ACC112 (cell line): ENCODE results near the gene ACBD3.
"Not testable (repeated sequence)": the region's sequence is repeated elsewhere in the genome, so short reads cannot be mapped to it uniquely, and the experiment has no call there.

Experiments used
- H2AFZ ChIP-seq: fragments of 200-600 bp; sonication (generic); one replicate; pipeline ENCODE4 v1.6.0; 2017; ENCODE audit warnings: antibody characterized with exemption, low read length; ENCODE audit not compliant: unreplicated experiment
- H3K27ac ChIP-seq: fragments of 200-600 bp; sonication (generic); 2 replicates; pipeline ENCODE4 v1.5.1; 2014; ENCODE audit warnings: low read depth, mild to moderate bottlenecking, antibody characterized with exemption, low read length, moderate library complexity
- H3K27me3 ChIP-seq: fragments of 200-600 bp; sonication (generic); 2 replicates; pipeline ENCODE4 v1.6.1; 2014; ENCODE audit warnings: mild to moderate bottlenecking, antibody characterized with exemption, low read length, moderate library complexity, mixed read lengths; ENCODE audit not compliant: insufficient read depth
- H3K36me3 ChIP-seq: fragments of 200-600 bp; sonication (generic); 2 replicates; pipeline ENCODE4 v1.6.1; 2016; ENCODE audit warnings: mild to moderate bottlenecking, antibody characterized with exemption, low read length, moderate library complexity, mixed read lengths; ENCODE audit not compliant: insufficient read depth
- H3K4me1 ChIP-seq: fragments of 200-600 bp; sonication (generic); one replicate; pipeline ENCODE4 v1.6.1; 2016; ENCODE audit warnings: low read length, mixed read lengths; ENCODE audit not compliant: insufficient read depth, unreplicated experiment, control insufficient read depth
- H3K4me3 ChIP-seq: fragments of 200-600 bp; sonication (generic); 2 replicates; pipeline ENCODE4 v1.5.1; 2014; ENCODE audit warnings: mild to moderate bottlenecking, low read depth, low read length
- H3K79me2 ChIP-seq: fragments of 200-600 bp; sonication (generic); one replicate; pipeline ENCODE4 v1.6.0; 2016; ENCODE audit warnings: low read length; ENCODE audit not compliant: control insufficient read depth, unreplicated experiment, insufficient read depth

The ACBD3 gene

DNA sequence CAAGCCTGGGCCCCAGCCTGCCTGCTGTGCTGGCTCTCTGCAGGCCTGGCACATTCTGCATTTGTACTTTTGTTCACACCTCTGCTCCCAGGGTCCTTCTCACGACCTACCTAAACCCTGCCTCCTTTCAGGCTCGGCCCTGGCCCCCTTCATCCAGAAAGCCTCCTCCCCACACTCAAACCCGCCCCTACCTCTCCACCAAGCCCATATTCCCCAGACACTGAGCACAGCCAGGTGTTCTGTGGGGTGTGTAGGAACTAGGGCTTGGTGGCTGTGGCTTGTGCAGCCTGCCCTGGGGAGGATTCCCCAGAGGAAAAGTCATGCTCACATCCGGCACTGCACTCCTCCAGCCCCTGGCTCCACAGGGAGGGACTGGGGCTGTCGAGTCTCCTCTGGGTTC is 28.7 kb upstream of the ACBD3 start:
- no peaks in the 10 kb centered on the region for H3K27me3 ChIP-seq
- H3K4me3 ChIP-seq, result no peak overlapping the region
- H3K27ac ChIP-seq, result no peak overlapping the region
- H3K36me3 ChIP-seq, result no peaks in the 10 kb centered on the region
- no peaks in the 10 kb centered on the region for H3K4me1 ChIP-seq
- H3K79me2 ChIP-seq, result no peaks in the 10 kb centered on the region
- no peak overlapping the region for H2AFZ ChIP-seq

DNA sequence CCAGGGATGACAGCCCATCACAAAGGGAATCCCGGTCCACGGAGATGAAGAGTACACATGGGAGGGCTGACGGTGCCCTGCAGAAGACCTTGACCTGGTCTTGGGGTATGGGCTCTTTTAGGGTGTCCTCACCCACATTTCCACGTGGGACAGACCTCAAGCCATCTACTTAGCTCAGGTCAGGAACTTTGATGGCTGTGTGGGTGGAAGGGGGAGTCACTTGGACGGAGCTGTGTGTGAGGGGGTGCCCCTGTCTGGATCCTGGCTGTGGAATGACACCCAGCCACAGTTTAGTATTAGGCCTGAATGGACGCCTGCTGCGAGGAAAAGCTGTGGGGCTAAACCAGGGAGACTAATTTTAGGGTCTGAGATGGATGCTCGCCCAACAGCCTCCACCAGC is 26.0 kb upstream of the ACBD3 start:
- H3K27ac ChIP-seq, result no peak overlapping the region
- no peaks in the 10 kb centered on the region for H3K79me2 ChIP-seq
- H2AFZ ChIP-seq, result no peak overlapping the region
- no peaks in the 10 kb centered on the region for H3K36me3 ChIP-seq
- no peaks in the 10 kb centered on the region for H3K4me1 ChIP-seq
- no peak overlapping the region for H3K4me3 ChIP-seq
- H3K27me3 ChIP-seq, result no peaks in the 10 kb centered on the region; the same call in 1 of the 2 replicates

DNA sequence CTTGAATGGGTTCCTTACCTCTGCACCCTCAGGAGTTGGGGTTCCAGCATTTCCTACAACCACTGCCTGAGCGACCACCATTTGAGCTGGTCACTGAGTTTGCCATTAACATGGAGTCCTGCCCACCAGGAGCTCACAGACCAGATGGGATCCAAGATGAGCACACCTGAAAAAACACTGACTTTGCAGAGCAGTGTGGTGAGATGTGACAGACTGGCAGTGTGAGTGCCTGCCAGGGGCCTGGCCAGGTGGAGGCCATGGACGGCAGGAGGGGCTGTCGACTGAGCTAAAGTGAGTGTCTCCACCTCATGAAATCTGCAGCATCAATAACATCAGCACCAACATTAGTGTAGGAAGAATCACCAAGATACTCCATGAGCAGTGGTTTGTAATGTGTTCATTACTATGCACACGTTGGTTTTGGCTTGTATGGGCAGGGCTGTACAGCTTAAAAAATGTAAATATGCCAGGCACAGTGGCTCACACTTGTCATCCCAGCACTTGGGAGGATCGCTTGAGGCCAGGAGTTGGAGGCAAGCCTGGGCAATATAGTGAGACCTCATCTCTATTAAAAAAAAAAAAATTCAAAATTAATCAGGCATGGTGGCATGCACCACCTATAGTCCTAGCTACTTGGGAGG is 24.8 kb upstream of the ACBD3 start:
- H3K36me3 ChIP-seq, result no peaks in the 10 kb centered on the region
- no peak overlapping the region for H2AFZ ChIP-seq
- no peaks in the 10 kb centered on the region; the same call in 1 of the 2 replicates for H3K27me3 ChIP-seq
- no peak overlapping the region for H3K4me3 ChIP-seq
- H3K27ac ChIP-seq, result no peak overlapping the region
- H3K4me1 ChIP-seq, result no peaks in the 10 kb centered on the region
- H3K79me2 ChIP-seq, result no peaks in the 10 kb centered on the region

- H3K4me3 ChIP-seq, result no peak overlapping the region
Measured at GRCh38 chr1:226210571-226211176, 24.1 kb upstream of the ACBD3 start.

GRCh38 chr1:226209307-226210059 is 22.9 kb upstream of the ACBD3 start:
- no peaks in the 10 kb centered on the region for H3K36me3 ChIP-seq
- no peak overlapping the region for H2AFZ ChIP-seq
- no peak overlapping the region for H3K27ac ChIP-seq
- H3K27me3 ChIP-seq, result no peaks in the 10 kb centered on the region; the same call in 1 of the 2 replicates
- no peaks in the 10 kb centered on the region for H3K79me2 ChIP-seq
- no peaks in the 10 kb centered on the region for H3K4me1 ChIP-seq
- H3K4me3 ChIP-seq, result no peak overlapping the region

More at GRCh38 chr1:226210571-226211176, 24.1 kb upstream of the ACBD3 start:
- no peaks in the 10 kb centered on the region for H3K79me2 ChIP-seq
- no peak overlapping the region for H2AFZ ChIP-seq
- H3K4me1 ChIP-seq, result no peaks in the 10 kb centered on the region
- H3K27me3 ChIP-seq, result no peaks in the 10 kb centered on the region; the same call in 1 of the 2 replicates
- no peaks in the 10 kb centered on the region for H3K36me3 ChIP-seq
- no peak overlapping the region for H3K27ac ChIP-seq

DNA sequence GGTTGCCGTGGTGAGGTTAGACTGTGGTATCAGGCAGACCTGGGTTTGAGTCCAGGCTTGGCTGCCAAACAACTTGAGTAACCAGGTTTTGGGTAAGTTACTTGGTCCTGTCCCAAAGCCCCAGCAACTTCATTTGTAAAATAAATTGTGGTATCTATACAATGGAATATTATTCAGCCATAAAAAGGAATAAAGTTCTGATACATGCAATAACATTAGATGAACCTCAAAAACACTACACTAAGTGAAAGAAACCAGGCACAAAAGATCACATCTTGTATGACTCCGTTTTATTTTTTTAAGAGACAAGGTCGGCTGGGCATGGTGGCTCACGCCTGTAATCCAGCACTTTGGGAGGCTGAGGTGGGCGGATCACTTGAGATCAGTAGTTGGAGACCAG is 20.5 kb upstream of the ACBD3 start:
- H3K4me1 ChIP-seq, result no peaks in the 10 kb centered on the region
- no peak overlapping the region for H3K27ac ChIP-seq
- no peaks in the 10 kb centered on the region; the same call in 1 of the 2 replicates for H3K27me3 ChIP-seq
- no peaks in the 10 kb centered on the region for H3K79me2 ChIP-seq
- H3K36me3 ChIP-seq, result no peaks in the 10 kb centered on the region
- no peak overlapping the region for H3K4me3 ChIP-seq
- H2AFZ ChIP-seq, result no peak overlapping the region

GRCh38 chr1:226204198-226204597 is 17.7 kb upstream of the ACBD3 start:
- Histone ChIP-seq H3K27me3 (0 out of 2 replicates have a peak, but pooled peaks cover 5% of the 10 kb centered on the region), H3K79me2 (no peaks in the 10 kb centered on the region), H2AFZ (no peak overlapping the region), H3K27ac (no peak overlapping the region), H3K36me3 (no peaks in the 10 kb centered on the region), H3K4me3 (no peak overlapping the region), H3K4me1 (no peaks in the 10 kb centered on the region)

GRCh38 chr1:226203655-226204054 is 17.1 kb upstream of the ACBD3 start:
- Histone ChIP-seq H3K36me3 (no peaks in the 10 kb centered on the region), H3K79me2 (no peaks in the 10 kb centered on the region), H3K4me3 (no peak overlapping the region), H3K27ac (no peak overlapping the region), H3K27me3 (0 out of 2 replicates have a peak, but pooled peaks cover 5% of the 10 kb centered on the region), H3K4me1 (no peaks in the 10 kb centered on the region), H2AFZ (no peak overlapping the region)

GRCh38 chr1:226203240-226203639 is 16.7 kb upstream of the ACBD3 start:
- Histone ChIP-seq H3K27ac (no peak overlapping the region), H3K4me3 (no peak overlapping the region), H3K4me1 (no peaks in the 10 kb centered on the region), H3K27me3 (0 out of 2 replicates have a peak, but pooled peaks cover 5% of the 10 kb centered on the region), H3K36me3 (no peaks in the 10 kb centered on the region), H2AFZ (no peak overlapping the region), H3K79me2 (no peaks in the 10 kb centered on the region)

- not testable (repeated sequence) for H3K27ac ChIP-seq, H2AFZ ChIP-seq, H3K4me1 ChIP-seq, H3K36me3 ChIP-seq, H3K27me3 ChIP-seq, H3K79me2 ChIP-seq, H3K4me3 ChIP-seq
Measured at GRCh38 chr1:226202666-226203065, 16.1 kb upstream of the ACBD3 start.
